Suppressor macrophage treated with lipopolysaccharide for 1 hour (primary cell): ENCODE results near the gene NET1.

ENCODE experiments used
- DNase-seq, 3 donors: peaks; one replicate each; pipeline ENCODE4 v3.0.0-alpha.2; 2020 to 2022

NET1 gene

GRCh38 chr10:5485948-5486852 is 73.8 kb downstream of the NET1 start:
- no peak for DNase-seq

- DNase-seq: no peak
Measured at GRCh38 chr10:5486853-5487235, 74.5 kb downstream of the NET1 start.

GRCh38 chr10:5488272-5489161 is 76.2 kb downstream of the NET1 start:
- DNase-seq: no peak

GRCh38 chr10:5490032-5490431 is 77.7 kb downstream of the NET1 start:
- peak; percentile 8 to 27 (median 14) for DNase-seq

- peak in 1 of 3 donors; percentile 12 for DNase-seq
Measured at GRCh38 chr10:5490698-5491464, 78.5 kb downstream of the NET1 start.

- DNase-seq: no peak
Measured at GRCh38 chr10:5491477-5491876, 79.1 kb downstream of the NET1 start.

GRCh38 chr10:5492322-5492855 is 80.0 kb downstream of the NET1 start:
- DNase-seq: no peak

GRCh38 chr10:5492929-5493576 is 80.7 kb downstream of the NET1 start:
- DNase-seq: no peak

- DNase-seq: no peak
Measured at GRCh38 chr10:5493691-5494090, 81.3 kb downstream of the NET1 start.

GRCh38 chr10:5494611-5495010 is 82.3 kb downstream of the NET1 start:
- DNase-seq: no peak

GRCh38 chr10:5496261-5497250 is 84.2 kb downstream of the NET1 start:
- DNase-seq: no peak

- DNase-seq: no peak
Measured at GRCh38 chr10:5497289-5497688, 84.9 kb downstream of the NET1 start.

GRCh38 chr10:5497948-5498730 is 85.8 kb downstream of the NET1 start:
- DNase-seq: no peak

GRCh38 chr10:5498791-5499492 is 86.6 kb downstream of the NET1 start:
- DNase-seq: no peak

- DNase-seq: no peak
Measured at GRCh38 chr10:5499493-5500140, 87.3 kb downstream of the NET1 start, which contains the start of gene CALML5. Gene CALML5 (minus strand): TSS chr10:5499570. CDS start chr10:5499438, 132 bp downstream.

- DNase-seq: no peak
Measured at GRCh38 chr10:5500162-5500670, 87.9 kb downstream of the NET1 start.

GRCh38 chr10:5500910-5501309 is 88.6 kb downstream of the NET1 start:
- no peak for DNase-seq

- peak; percentile 33 to 46 (median 34) for DNase-seq
Measured at GRCh38 chr10:5502061-5502521, 89.7 kb downstream of the NET1 start.
